Measurements from ENCODE around the gene SIRPA. TPM values are rescaled to one million over a fixed set of nuclear protein-coding genes. Genes with fewer than 3 reads are reported as not detected.

The SIRPA gene
- total RNA-seq, 1 donor from 2014 or later: 25.5 TPM

GRCh38 chr20:1897541-1897940, 2.3 kb downstream of the SIRPA start:
- peak overlapping the region; percentile 36 for H3K4me3 ChIP-seq
- H3K36me3 ChIP-seq: no peaks in the 10 kb centered on the region
- no peak for TF ChIP-seq CTCF (IDR thresholded peaks at IDR 0.05; ENCODE audit: borderline replicate concordance)
- no peak for DNase-seq
- H3K9me3 ChIP-seq (replicated peaks): no peaks in the 10 kb centered on the region
- peaks cover 13% of the 10 kb centered on the region for H3K27me3 ChIP-seq (ENCODE audit: low read depth)
- H3K4me1 ChIP-seq: peaks cover 63% of the 10 kb centered on the region
- intact Hi-C loops (cut with micrococcal nuclease): no loop called here
- peak overlapping the region; percentile 92 for H3K27ac ChIP-seq (replicated peaks)

- Histone ChIP-seq H3K9me3 (replicated peaks) (no peaks in the 10 kb centered on the region), H3K36me3 (no peaks in the 10 kb centered on the region), H3K4me1 (peaks cover 62% of the 10 kb centered on the region), H3K27me3 (ENCODE audit: low read depth) (peaks cover 13% of the 10 kb centered on the region), H3K27ac (replicated peaks) (peak overlapping the region; percentile 76), H3K4me3 (peak overlapping the region; percentile 36)
- no peak for DNase-seq
- no peak for TF ChIP-seq CTCF (IDR thresholded peaks at IDR 0.05; ENCODE audit: borderline replicate concordance)
- intact Hi-C loops (cut with micrococcal nuclease): no loop called here
These were observed 2.8 kb downstream of the SIRPA start for GRCh38 chr20:1897965-1898464.

- TF ChIP-seq CTCF (IDR thresholded peaks at IDR 0.05; ENCODE audit: borderline replicate concordance): no peak
- intact Hi-C loops (cut with micrococcal nuclease): no loop called here
- H3K9me3 ChIP-seq (replicated peaks): no peaks in the 10 kb centered on the region
- H3K27ac ChIP-seq (replicated peaks): peak overlapping the region; percentile 76
- peak overlapping the region; percentile 36 for H3K4me3 ChIP-seq
- H3K27me3 ChIP-seq (ENCODE audit: low read depth): peaks cover 10% of the 10 kb centered on the region
- no peaks in the 10 kb centered on the region for H3K36me3 ChIP-seq
- no peak for DNase-seq
- peaks cover 56% of the 10 kb centered on the region for H3K4me1 ChIP-seq
These were observed 3.5 kb downstream of the SIRPA start for GRCh38 chr20:1898482-1899240.

- Histone ChIP-seq H3K27me3 (ENCODE audit: low read depth) (peaks cover 6% of the 10 kb centered on the region), H3K36me3 (no peaks in the 10 kb centered on the region), H3K4me3 (no peak overlapping the region), H3K27ac (replicated peaks) (peak overlapping the region; percentile 76), H3K9me3 (replicated peaks) (no peaks in the 10 kb centered on the region), H3K4me1 (peaks cover 51% of the 10 kb centered on the region)
- no peak for DNase-seq
- intact Hi-C loops (cut with micrococcal nuclease): no loop called here
- no peak for TF ChIP-seq CTCF (IDR thresholded peaks at IDR 0.05; ENCODE audit: borderline replicate concordance)
These were observed 4.0 kb downstream of the SIRPA start for GRCh38 chr20:1899241-1899525.

GRCh38 chr20:1900321-1900801, 5.2 kb downstream of the SIRPA start:
- Histone ChIP-seq H3K27me3 (ENCODE audit: low read depth) (peaks cover 4% of the 10 kb centered on the region), H3K4me3 (no peak overlapping the region), H3K9me3 (replicated peaks) (no peaks in the 10 kb centered on the region), H3K4me1 (peaks cover 43% of the 10 kb centered on the region), H3K36me3 (no peaks in the 10 kb centered on the region), H3K27ac (replicated peaks) (peak overlapping the region; percentile 58)
- TF ChIP-seq CTCF (IDR thresholded peaks at IDR 0.05; ENCODE audit: borderline replicate concordance): peak; percentile 67
- intact Hi-C loops (cut with micrococcal nuclease): no loop called here
- DNase-seq: peak; percentile 30

All from left ventricle myocardium inferior (tissue), 1 donor.